HG02623 (cell line): ENCODE results near the gene FZR1.
A peak's percentile ranks its signal among the peaks of the same experiment; 100 is the strongest.
"Not testable (repeated sequence)": the region's sequence is repeated elsewhere in the genome, so short reads cannot be mapped to it uniquely, and the experiment has no call there.

Source experiments
- ATAC-seq: cut with Tn5 transposase; IDR thresholded peaks from one replicate; pipeline ENCODE4 v1.9.1; 2021; ENCODE audit warnings: moderate library complexity; ENCODE audit not compliant: unreplicated experiment

FZR1 gene

DNA sequence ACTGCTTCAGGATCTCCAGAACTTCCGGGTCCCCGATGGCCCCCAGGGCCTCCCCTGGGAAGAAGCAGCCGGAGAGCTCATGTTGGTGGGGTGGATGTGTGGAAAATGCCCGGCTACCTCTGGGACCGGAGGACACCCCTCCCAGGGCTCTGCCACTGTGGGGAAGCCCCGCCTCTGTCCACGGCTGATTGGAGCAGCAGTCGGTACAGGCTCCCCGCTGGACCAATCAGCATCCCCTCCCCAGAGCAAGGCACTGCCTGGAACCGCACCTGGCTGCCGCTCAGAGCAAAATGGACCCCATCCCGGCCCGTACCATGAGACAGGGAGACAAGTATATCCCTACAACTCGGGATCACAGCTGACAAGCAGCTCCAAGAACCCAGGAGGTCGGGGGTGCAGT is 12.1 kb upstream of the FZR1 start:
- no peak for ATAC-seq

DNA sequence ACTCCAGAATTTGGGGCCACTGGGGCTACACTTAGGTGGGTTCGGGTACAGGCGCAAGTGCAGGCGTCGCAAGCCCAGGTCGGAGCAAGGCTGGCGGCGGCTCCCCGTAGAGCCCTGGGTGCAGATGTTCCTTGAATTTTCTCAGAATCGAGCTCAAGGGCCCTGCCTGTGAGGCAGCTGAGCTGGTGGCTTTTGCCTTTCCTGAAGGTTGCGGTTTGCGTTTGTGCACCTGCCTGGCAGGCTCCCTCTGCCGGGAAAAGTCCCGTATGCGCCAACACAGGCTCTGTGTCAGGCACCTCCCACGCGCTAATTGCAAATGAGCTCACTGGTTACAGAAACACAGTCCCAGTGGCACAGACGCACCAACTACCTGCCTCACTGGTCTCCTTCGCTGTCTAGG is 11.6 kb upstream of the FZR1 start:
- no peak for ATAC-seq

DNA sequence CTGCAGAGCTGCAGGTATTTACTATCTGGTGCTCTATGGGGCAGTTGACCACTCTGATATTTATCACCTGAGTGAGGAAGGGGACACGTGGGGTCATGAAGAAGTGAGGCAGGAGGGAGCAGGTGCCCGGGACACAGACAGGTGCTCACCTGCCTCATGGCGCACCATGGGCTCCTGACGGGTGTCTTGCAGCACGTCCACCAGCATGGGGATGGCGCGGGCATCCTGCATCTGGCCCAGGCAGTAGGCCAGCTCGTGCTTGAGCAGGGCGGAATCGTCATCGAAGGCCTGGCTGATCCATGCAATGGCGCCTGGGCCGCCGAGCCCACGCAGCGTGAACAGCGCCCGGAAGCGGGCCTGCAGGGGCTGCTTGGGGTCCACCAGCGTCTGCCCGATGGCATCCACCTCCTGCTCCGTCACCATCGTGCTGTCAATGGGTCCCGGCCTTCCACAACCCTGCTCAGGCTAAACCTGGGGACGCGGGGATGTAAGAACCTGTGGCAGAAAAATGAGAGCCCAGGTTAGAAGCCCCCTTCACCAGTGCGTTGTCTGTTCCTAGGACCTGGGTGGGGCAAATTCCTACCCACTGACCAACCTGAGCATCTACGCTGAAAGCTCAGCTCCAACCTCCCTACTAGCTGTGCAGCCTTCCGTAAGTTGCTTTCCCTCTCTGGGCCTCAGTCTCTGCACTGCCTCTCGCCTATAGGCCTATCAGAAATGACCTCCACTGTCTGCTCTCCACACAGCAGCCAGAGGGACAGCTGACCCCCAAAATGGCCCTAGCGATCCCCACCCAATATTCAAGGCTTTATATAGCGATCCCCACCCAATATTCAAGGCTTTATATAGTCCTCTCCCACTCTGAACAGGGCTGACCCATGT is 9.5 kb upstream of the FZR1 start:
- ATAC-seq: no peak

DNA sequence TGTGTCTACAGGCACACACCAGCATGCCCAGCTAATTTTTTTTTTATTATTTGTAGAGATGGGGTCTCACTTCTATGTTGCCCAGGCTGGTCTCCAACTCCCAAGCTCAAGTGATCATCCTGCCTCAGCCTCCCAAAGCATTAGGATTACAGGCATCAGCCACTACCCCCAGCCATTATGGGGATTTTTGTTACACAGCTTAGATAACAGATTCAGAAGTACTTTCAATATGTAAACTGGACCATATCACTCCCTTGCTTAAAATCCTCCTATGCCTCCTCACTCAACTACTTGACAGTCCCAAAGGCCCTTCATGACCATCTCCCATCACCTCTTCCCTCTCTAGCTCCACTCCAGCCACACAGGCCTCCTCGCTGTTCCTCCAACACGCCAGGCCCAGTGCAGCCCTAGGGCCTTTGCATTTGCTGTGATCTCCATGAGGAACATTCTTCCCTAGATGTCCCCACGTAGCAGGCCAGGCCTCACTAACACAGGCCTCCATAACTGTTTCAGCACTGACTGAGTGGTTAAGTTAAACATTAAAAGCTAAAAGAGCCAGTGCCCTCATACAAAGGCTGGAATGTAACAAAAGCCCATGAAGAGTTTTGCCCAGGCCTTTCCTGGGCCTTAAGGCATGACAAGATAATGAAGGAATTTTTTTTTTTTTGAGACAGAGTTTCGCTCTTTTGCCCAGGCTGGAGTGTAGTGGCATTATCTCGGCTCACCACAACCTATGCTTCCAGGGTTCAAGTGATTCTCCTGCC is 8.2 kb upstream of the FZR1 start:
- no peak for ATAC-seq

DNA sequence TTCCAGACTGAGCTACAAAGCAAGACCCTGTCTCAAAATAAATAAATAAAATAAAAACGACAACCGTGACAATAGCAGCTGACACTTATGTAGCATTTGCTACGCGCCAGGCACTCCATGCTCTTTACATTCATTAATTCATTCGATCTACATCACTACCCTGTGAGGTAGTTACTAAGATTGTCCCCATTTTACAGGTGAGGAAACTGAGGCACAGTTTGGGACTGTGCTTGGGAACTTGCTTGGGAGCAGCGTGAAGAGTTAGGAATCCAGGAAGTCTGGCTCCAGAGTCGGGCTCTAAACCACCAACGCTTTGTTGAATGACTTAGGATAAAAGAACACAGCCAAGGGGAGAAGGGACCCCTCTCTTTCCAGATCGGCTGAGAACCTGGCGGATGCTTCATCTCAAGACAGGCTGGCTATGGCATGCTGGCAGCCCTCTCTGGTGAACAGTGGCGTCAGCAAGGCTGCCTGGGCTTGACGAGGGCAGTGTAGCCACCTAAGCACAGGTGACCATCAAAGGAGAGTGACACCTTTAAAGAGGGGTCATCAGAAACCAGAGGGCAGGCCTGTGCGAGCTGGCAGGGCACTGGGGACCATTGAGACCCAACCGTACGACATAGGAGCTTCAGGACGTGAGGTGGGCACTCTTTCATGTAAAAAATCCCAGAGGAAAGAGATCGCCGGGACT is 6.2 kb upstream of the FZR1 start:
- no peak for ATAC-seq

DNA sequence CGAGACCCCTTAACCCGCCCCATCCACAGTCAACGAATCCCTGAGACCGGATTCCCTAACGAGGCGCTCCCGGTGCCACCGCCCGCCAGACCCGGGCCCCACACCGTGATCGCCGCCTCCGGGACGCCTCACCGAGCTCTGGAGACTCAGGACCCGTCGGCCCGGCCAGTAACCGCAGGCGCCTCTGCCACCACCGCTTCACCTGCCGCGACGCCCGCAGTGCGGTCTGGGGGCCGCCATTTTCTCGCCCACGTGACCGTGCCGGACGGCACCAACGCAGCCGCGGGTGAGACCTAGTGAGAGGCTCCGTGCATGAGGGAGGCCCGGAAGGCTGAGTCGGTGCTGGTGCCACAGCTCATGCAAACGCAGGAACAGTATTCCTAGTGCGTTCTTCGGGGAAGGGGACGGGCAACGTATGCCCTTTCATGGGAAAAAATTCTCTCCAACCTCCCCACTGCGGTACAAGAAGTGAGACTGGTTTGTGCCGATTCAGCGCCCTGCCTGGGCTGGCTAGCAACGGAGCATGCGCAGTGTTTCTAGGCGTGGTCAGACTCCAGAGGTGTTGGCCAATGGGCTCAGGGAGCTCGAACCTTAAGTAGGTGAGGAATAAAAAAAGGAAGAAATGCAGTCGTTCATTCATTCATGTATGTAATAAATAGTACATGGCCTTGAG is 5.5 kb upstream of the FZR1 start, which contains the start of gene DOHH:
DOHH (minus strand) TSS at position 246 of the 673 bp plus-strand sequence. CDS start 3,860 bp downstream, outside the sequence.
- ATAC-seq: peak; percentile 72

DNA sequence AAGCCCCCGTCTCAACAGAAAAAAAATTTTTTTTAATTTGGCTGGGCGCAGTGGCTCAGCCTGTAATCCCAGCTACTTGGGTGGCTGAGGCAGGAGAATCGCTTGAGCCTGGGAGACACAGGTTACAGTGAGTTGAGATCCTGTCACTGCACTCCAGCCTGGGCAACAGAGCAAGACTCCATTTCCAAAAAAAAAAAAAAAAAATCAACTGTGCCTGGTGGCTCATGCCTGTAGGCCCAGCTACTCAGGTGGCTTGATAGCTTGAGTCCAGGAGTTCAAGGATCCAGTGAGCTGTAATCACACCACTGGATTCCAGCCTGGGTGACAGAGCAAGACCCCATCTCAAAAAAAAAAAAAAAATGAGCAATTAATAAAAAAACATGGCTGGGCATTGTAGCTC is 4.3 kb upstream of the FZR1 start:
- no peak for ATAC-seq

DNA sequence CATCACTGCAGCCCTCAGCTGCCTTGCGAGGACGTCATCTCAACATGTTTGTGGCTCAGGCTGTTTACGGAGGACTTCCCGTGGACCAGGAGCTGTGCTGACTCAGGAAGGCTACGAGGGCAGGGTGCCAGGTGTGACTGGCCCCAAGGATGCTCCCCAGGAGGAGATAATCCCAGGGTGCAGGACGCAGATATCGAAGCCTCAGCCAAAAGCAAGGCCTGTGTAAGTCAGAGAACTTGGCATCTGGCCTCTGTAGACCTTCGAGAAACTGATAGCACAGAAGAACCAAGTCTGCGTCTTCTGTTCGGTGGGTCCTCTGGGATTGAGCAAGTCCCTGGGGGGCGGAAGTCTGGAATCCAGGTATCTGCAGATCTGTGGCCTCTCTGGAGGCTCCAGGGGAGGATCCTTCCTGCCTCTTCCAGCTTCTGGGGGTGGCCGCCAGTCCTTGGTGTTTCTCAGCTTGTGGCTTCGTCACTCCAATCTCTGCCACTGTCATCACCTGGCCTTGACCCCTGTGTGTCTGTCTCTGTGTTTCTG is 3.0 kb upstream of the FZR1 start:
- ATAC-seq: no peak

DNA sequence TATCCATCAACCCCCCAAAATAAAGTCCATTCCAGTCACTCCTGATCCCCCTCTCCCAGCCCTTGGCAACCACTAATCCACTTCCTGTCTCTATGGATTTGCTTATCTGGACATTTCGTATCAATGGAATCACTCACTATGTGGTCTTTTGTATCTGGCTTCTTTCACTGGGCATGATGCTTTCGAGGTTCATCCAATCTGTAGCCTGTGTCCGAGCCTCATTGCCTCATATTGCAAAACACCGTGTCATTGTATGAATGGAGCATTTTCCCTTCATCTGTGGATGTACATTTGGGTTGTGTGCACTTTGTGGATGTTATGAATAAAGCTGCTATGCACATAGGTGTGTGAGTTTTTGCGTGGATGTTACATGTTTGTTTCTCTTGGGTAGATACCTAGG is 1.4 kb upstream of the FZR1 start:
- no peak for ATAC-seq

DNA sequence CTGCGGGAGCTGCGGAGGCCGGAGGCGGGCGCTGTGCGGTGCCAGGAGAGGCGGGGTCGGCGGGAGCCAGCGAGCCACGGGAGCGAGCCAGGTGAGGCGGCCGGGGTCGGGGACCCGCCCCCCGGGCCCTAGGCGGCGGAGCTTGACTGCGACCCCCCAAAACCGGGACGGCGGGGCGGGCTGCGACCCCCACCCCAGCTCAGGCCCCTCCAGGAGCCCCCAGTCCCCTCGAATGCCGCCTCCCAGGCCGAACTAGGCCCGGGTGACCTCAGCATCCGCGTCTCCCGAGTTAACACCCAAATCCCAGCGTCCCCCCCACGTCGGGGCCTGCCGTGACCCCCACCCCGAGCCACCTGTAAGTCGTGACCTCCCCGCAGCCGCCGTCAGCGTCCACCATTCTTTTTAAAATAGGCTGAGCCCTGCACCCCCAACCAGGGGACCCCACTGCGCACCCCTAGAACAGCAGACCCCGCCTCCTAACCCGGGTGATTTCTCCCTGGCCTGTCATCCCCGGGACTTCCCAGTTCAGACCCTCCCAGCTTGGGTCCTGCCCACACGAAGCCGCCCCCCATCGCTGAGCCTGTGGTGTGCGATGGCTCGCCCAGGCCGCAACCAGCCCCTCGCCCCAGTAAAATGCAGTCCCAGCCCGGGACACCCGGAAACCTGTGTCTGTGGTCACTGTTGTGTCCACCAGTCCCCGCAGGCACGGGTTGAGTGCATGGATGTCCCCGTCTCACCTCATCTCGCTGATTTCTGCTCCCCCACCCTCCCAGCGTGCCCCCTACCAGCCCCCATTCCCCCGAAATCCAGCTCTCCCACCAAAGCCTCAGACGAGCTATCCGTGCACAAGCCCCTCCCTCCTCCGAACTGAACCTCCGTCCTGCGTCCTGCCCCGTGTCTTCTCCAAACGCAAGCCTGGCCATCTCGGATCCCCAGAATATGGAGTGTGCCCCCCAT is 551 bp downstream of the FZR1 start:
- no peak for ATAC-seq

DNA sequence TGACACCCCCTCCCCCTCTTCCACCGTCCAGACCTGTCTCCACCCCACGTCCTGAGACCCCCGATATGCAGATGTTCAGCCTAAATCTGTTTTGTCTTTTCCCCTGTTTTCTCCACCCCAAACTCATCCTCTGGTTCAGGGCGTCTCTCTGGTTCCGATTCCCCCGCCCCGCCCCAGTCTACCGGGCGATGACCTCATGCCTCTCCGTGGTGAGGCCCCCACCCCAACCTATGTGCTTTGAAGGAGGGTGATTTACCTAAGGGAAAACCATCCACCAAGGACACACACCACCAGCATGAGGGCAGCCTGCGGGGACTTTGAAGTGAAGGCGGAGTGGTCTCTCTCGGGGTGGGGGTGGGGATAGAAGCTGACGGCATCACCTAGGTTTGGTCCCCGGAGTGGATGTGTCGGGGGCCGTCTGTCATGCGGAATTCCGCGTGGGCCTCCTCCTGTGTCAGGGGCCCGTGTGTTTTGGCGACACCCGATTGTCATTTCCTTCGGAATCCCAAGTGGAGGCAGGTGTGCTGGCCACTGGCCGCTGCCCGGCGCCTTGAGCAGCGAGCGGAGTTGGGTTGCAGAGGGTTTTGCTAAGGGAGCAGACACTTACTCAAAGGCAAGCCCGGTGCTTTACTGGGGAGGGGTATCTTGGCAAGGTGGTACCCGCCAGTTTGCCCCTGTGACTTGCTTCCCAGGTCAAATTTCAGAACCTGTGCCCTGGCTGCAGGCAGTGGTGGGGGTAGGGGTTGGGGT is 1.4 kb downstream of the FZR1 start:
- no peak for ATAC-seq

DNA sequence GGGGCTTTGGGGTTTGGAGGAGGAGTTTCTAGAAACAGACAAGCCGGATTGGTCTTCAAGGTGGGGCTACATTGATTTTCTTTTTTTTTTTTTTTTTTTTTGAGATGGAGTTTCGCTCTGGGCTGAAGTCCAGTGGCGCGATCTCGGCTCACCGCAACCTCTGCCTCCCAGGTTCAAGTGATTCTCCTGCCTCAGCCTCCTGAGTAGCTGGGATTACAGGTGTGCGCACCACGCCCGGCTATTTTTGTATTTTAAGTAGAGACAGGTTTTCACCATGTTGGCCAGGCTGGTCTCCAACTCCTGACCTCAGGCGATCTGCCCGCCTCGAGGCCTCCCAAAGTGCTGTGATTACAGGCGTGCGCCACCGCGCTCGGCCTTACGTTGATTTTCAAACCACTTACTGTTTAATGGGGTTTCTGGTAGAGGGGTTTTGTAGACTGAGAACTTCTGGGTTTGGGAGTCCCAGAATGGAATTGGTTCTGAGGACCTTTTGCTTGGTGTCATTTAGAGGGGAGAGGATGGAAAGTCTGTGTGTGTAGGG is 2.1 kb downstream of the FZR1 start:
- not testable (repeated sequence) for ATAC-seq

DNA sequence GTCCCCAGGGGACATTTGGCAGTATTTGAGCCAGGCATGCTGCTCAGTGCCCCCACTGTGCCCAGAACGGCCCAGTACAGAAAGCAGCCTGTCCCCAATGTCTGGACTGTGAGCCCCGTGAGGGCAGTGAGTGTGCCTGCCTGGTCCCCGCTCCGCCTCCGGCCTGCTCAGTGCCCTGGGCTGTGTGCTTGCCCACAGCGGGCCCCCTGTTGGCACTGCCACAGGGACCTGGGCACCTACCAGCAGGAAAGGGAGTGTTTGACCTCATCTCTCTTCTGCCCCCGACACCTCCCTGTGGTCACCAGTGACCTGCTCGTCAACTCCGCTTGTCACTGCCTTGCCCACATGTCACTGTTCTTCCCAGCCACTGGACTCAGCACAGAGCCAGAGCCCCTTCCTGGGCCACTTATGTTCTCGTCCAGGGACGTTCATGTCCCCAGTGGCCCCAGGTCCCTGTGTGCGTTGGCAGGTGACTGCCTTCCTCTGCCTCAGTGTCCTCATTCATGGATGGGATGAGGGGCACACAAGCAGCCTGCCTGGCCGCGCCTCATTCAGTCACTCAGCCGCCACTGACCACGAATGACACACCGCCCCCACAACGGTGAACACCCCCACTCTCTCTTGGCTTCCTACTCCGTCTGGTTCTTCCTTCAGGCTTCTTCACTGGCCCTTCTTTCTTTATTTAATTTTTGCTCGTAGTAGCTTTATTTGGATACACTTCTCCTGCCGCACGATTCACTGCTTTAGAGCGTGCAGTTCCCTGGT is 2.8 kb downstream of the FZR1 start:
- no peak for ATAC-seq

DNA sequence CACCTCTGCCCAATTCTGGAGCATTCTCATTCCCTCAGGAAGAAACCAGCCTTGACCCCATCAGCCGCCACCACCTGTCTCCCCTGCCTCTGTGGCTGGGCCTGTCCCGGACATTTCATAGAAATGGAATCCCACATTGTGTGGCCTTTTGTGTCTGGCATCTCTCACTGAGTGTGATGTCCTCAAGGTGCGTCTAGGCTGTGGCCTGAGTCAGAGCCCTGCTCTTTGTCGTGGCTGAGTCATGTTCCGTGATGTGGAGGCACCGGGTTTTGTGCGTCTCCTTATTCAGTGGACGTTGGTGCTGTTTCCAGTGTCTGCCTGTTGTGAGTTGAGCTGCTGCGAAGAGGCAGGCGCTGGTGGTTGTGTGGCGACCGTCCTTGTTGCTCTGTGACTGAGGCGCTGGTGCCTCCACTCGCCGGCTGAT is 3.5 kb downstream of the FZR1 start:
- no peak for ATAC-seq

DNA sequence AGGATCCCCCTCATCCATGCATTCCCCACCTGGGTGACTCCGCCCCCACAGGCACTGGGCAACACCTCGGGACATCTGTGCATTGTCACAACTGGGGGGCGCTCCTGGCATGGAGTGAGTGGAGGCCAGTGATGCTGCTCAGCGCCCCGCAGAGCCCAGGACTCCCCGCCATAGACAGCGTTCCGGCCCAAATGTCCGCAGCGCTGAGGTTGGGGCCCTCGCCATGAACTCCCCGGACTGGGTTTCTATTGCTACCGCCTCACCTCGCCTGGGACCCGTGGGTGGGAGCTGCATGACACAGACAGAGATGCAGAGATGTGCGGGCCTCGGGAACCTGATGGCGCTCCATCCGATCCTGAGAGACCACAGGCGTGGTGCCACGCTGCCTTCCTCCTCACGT is 4.6 kb downstream of the FZR1 start:
- no peak for ATAC-seq

DNA sequence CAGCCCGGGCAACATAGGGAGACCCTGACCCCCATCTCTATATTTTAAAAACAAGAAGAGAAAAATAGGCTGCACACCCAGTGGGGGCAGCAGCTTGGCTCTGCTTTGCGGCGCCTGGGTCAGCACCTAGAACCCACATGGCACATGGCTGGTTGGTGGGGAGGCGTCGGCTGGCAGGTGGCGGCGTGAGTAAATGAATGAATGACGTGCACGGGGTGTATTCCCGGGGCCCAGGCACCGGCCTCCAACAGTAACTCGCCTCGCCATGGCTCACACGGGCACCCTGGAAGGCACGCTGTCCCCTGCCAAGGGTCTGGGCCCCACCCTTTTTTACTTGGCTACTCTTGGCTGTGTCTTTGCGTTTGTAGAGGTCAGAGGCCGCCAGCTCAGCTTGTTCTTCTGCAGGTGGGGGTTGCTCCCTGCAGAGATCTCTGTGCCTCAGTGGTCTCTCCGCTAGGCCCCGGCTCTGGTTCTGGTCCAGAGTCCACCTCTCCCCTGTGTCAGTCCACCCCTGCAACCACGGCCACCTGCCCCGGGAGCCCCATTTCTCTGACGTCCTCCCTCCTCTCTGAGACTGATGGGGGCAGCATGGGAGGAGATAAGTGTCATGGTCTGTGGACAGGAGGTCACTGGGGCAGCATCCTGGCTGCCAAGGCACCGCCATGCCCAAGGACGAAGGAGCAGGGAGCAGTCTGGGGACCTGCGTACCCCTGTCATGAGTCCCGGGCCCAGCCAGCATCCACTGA is 5.6 kb downstream of the FZR1 start:
- ATAC-seq: no peak

DNA sequence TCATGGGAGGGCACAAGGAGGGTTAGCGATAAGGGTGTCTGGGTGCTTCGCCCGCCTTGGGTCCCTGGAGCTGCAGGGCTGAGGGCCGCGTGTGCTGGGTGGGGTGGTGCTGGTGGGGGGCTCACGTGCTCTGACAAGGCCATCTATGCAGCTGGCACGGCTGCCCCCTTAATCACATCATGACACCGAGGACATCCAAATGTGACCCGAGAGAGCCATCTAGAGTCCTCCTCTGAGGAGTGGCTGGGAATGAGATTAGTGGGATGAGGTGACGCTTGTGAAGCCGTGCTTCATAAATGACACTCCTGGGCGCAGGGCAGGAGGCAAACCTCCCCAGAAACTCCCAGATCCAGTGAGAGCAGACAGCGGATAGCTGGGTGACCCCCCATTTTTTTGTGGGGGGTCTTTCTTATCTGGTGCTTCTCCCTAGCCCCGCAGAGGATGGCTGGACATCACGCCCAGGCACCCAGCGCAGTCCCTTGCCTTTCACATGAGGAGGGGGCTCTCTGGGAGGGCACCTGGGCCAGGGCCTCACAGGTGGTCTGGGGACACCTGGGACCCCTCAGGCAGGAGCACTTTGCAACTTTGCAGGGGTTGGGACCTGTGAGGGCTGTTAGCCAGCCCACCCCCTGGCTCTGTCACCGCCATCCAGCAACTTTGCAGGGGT is 6.6 kb downstream of the FZR1 start:
- no peak for ATAC-seq
